SU-DHL-6 (cell line): ENCODE measurements around the gene FSD1.

Source experiments
- CTCF ChIP-seq: fragments of 200-600 bp; sonication (generic); IDR thresholded peaks from one replicate; pipeline ENCODE4 v1.5.1; 2017; ENCODE audit warnings: antibody characterized with exemption, mild to moderate bottlenecking, low read length, moderate library complexity; ENCODE audit not compliant: insufficient read depth, poor library complexity, severe bottlenecking
- EZH2phosphoT487 ChIP-seq: fragments of 200-600 bp; sonication (generic), shearing (Covaris generic); conservative IDR thresholded peaks from 2 replicates; pipeline ENCODE4 v1.6.1; 2018; ENCODE audit warnings: mild to moderate bottlenecking, antibody characterized with exemption, low read length, moderate library complexity, mixed read lengths

GRCh38 chr19:4365341-4365740, 60.9 kb downstream of the FSD1 start:
- no peak for TF ChIP-seq CTCF
- TF ChIP-seq EZH2phosphoT487 = no peak
